Activated T-cell treated with anti-CD3 and anti-CD28 coated beads for 1 hour (primary cell): Measurements from ENCODE around the gene RANBP17.
"Not testable (repeated sequence)": the region's sequence is repeated elsewhere in the genome, so short reads cannot be mapped to it uniquely, and the experiment has no call there.

Source experiments
- DNase-seq: peaks from one replicate; pipeline ENCODE4 v3.0.0-alpha.2; 2020; ENCODE audit warnings: low read depth

RANBP17 gene

GRCh38 chr5:171249460-171249859 lies 387.6 kb downstream of the RANBP17 start:
- DNase-seq, result no peak

- DNase-seq, result no peak
Observed at GRCh38 chr5:171250738-171251137, 388.9 kb downstream of the RANBP17 start.

DNA sequence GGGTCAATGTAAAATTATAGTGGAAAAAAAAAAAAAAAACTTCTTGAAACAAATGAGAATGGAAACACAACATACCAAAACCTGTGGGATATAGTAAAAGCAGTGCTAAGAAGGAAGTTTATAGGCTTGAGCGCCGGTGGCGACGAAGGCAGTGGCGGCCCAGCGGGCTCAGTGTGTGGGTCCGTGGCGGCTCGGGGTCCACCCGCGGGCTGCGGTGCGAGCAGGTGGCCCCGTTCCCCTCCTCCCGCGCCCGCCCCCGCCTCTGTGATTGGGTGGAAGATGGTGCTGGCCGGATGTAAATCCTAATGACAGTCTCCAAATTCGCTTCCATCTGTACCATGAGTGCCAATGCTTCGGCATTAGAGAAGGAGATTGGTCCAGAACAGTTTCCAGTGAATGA lies 389.7 kb downstream of the RANBP17 start:
- DNase-seq, result no peak

DNA sequence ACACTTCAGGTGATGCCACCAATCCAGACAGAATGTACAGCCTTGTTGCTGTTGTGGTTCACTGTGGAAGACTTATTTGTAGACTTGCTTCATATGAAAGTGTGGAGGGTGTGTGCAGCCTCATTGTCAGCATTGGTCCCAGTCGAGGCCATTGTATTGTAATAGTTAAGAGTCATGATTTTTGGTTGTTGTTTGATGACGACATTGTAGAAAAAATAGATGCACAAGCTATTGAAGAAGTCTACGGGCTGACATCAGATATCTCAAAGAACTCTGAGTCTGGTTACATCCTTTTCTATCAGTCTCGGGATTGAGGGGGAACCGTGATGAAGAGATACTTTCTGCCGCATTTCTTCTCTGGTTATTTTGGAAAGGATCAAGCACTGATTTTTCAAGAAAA lies 390.9 kb downstream of the RANBP17 start:
- no peak for DNase-seq

DNA sequence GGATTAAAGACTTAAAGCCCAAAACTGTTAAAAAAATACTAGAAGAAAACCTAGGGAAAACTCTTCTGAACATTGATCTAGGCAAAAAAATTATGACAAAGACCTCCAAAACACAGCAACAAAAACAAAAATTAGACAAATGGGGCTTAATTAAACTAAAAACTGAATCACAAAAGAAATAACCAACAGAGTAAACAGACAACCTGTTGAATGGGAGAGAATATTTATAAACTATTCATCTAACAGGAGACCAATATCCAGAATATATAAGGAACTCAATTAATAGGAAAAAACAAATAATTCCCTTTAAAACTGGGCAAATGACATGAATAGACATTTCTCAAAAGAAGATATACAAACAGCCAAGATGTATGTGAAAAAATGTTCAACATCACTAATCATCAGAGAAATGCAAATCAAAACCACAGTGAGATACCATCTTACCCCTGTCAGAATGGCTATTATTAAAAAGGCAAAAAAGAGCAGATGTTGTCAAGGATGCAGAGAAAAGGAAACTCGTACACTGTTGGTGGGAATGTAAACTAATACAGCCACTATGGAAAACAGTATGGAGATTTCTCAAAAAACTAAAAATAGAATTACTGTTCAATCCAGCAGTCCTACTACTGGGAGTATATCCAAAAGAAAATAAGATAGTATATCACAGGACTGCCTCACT lies 397.1 kb downstream of the RANBP17 start:
- DNase-seq, result no peak

GRCh38 chr5:171261361-171261760 lies 399.5 kb downstream of the RANBP17 start:
- DNase-seq, result no peak

DNA sequence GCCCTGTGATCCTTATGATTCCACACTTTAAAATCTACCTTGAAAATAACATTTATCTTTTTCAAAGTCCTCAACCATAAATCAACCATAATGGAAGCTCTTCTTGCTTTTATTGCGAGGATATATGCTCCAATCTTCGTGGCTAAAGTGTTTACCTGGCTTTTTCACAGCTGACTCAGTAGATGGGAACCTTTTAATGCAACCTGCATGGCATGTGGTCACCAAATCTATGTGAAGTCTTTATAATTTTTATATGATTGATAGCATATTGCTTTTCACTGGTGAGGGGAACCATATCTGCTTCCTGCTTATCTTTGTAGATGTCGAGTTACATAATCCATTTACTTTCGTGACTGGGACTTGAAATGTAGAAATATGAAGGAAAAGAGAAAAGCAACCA lies 400.1 kb downstream of the RANBP17 start:
- no peak for DNase-seq

DNA sequence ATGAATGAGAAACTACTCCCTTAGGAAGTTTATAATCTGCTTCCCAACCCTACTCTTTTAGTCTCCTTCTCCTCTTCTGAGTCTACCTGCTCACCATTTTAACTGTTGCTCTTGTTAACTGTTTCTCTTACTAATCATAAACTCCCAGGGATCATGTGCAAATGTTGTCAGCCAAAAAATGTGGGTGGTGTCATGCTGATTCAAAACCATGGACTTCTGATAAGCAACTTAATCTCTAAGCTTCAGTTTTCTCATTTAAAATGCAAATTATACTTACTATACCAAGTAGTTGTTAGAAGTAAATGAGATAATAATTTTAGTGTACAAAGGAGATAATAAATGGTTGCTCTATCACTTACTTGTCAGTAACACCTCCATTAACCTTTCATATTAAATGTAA lies 401.4 kb downstream of the RANBP17 start:
- DNase-seq, result no peak

DNA sequence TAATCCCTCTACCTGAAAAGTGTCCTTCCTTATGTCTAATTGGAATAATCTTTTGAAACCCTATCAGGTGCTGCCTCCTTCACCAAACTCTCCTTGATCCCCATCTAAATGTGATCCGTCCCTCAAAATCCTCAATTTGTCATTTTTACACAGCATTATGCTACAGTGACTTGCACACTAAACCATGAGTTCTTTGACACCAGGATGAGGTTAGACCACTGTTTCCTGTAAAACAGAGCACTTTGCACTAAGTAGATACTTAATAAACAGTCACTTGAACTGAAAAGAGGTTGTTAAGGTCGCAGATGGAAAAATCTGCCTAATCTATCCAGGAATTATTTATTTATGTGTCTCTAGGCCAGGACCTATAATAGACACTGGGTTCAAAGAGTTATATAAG lies 403.0 kb downstream of the RANBP17 start:
- no peak for DNase-seq

DNA sequence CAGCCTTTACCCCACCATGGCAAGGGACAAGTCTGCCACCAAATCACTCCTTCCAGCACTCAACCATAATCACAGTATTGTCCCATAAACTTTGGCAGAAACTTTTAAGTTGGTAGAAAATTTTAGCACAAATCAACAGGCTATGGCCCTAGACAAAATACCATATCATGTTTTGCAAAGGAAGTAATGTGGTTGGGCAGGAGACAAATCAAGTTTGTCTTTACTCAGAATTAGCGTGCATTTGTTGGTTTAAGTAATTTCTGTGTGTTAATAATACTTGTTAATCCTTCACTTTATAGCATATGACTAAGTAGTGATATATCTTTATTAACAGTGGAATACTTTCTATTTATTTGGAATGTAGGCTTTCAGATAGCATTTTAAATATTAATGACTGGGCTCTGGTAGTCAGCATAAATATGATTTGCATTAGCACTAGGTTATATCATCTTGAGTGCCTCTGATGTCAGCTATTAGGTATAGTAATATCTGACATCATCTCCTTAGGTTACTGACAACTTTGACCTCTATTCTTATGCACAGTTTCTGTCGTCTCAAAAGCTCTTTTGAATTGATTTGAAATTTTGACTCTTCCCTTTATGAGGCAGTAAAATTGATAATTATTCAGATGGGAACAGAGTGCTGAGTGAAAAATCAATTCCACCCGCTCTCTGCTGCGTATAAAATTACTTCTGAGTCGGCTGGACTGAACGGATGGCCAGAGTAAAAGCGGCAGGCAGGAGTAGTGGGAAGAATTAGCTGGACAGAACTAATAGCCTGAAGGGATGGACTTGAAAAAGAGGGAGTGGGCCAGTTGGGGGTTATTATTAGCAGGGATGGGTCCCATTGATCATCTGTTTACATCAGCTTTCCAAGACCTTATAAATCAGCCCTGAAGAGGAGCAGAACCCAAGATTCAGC lies 407.1 kb downstream of the RANBP17 start:
- DNase-seq, result no peak

- no peak for DNase-seq
Observed at GRCh38 chr5:171269717-171270116, 407.9 kb downstream of the RANBP17 start.

- DNase-seq, result no peak
Observed at GRCh38 chr5:171270136-171270535, 408.3 kb downstream of the RANBP17 start.

DNA sequence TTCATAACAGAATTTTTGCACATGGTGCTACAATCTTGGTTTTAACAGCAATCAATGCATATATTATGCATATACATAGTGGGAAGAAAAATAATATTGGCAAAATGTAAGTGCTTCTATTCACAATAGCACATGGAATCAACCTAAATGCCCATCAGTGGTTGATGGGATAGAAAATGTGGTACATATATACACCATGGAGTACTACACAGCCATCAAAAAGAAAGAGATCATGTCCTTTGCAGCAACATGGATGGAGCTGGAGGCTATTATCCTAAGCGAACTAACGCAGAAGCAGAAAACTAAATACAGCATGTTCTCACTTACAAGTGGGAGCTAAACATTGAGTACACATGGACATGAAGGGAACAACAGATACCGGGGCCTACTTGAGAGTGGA lies 410.0 kb downstream of the RANBP17 start:
- DNase-seq, result no peak

GRCh38 chr5:171272996-171273970 lies 411.5 kb downstream of the RANBP17 start:
- no peak for DNase-seq

DNA sequence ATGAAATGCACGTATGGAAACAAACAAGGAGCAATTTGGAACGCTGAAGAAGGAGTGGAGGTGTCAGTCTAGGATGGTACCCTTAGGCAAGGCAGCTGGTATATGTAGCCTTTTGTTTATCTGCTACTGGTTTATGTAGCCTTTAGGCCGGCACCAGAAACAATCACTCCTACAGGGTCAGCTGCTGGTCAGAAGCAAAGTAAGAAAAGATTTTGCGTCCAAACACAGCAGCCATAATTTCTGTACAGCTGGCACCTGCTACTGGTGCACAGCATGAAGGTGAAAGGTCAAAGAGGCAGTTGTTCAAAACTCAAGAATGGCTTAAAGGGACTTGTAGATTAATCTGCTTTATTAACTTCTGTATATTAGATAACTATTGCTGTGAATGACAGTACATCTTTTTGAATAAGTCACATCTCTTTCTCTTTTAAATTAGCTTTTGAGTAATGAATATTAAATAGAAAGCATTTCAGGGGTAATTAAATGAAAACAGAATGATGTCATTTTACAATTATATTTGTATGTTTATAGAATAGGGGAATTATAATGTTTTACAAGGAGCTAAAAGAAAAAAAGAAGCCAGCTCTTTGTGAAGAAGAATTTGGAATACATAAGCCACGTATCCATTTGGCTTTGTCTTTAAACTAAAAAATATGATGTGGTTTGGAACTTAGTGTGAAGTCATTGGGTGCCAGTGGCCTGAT lies 414.2 kb downstream of the RANBP17 start:
- no peak for DNase-seq

GRCh38 chr5:171283753-171284152 lies 421.9 kb downstream of the RANBP17 start:
- DNase-seq, result no peak

DNA sequence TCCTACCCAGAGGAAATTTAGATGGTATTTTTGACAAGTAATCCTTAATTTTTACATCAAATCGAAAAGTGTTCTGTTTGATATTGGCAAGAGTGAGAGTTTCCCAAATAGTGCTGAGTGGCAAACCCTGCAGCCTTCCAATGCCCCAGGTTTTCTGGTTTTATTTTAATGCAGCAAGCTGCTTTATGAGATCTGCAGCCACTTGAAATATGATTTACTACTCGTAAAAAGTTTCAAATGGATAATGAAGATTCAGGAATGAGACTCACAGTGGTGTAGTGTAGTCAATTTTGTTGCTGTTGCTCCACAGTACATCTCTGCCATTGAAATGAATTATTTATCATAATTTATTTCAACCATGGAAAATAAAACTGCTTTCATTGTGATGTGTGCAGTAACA lies 423.6 kb downstream of the RANBP17 start:
- no peak for DNase-seq

DNA sequence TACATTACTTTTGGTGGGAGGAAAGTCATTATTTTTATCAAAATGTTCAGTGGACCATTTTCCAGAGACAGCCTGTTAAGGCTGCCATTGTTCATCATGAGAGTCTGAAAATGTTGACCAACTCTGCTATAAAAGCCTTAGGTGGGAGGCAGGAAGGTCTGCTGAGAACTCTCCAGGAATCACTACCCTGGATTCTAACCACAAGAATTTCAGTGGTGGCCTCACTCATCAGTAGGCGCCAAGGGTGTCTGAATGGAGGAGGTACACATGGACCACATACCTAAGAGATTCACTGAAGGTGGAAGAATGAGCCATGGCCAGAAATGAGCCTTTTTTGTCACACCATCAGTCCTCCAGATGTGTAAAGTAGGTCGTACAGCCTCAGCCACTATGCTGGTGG lies 426.2 kb downstream of the RANBP17 start:
- no peak for DNase-seq

DNA sequence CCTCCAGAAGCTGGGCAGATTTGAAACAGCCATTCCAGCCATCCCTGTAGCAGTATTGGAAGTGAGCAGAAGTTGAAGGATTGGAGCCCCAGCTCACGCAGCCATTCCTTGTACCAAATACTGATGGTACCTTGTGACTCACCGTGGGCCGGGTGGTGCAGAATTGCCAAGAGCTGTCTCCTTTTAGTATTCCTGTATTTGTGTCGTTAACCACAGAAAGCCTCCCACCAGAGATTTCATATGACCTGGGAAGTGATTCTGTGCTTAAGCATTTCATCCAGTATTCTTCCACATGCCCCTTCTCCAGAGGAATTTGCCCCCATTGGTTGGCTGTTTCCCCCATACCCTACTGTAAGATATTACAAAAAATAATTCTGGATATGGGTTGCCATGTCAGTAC lies 429.6 kb downstream of the RANBP17 start:
- DNase-seq, result no peak

DNA sequence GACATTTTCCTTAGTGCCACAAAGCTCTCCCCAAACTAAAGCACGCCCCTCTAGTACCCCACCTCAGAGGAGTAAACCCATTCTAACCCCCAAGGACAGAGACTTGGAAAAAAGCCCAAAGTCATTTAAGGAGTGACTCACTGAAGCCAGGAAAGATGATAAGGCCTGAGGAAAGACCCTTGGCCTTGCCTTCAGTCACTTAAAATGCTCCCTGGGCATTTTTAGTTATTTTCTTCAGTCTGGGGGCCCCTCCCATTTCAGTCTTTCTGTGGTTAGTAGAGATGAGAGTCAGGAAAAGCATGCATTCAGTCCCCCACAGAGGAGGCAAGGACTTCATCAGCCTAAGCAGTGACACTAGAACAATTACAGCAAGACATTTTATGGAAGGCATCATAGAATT lies 433.5 kb downstream of the RANBP17 start:
- no peak for DNase-seq

- DNase-seq, result no peak
Observed at GRCh38 chr5:171295801-171296200, 434.0 kb downstream of the RANBP17 start.

- not testable (repeated sequence) for DNase-seq
Observed at GRCh38 chr5:171297941-171298340, 436.1 kb downstream of the RANBP17 start.
